ENCODE results near the gene DGAT2.

Gene DGAT2

GRCh38 chr11:75776546-75776945 is 8.0 kb downstream of the DGAT2 start:
- no peak overlapping the region for H3K4me3 ChIP-seq (replicated peaks; ENCODE audit: insufficient read depth, low read length)
- TF ChIP-seq POLR2AphosphoS5 (IDR thresholded peaks at IDR 0.05; ENCODE audit: low read depth) (no peak), SPI1 (IDR thresholded peaks at IDR 0.05; ENCODE audit: borderline replicate concordance, low read depth) (no peak), CTCF (IDR thresholded peaks at IDR 0.05; ENCODE audit: insufficient read depth, low read length) (no peak), REST (IDR thresholded peaks at IDR 0.05; ENCODE audit: insufficient replicate concordance, low read depth) (no peak), GABPA (IDR thresholded peaks at IDR 0.05; ENCODE audit: low read depth) (no peak)
- H3K27ac ChIP-seq (replicated peaks), result no peak overlapping the region
- no peaks in the 10 kb centered on the region for H3K27me3 ChIP-seq (ENCODE audit: insufficient read depth, poor library complexity, severe bottlenecking)
- DNase-seq (ENCODE audit: low read depth in 1 of 2, low spot score in 1 of 2), result no peak

- Histone ChIP-seq H3K4me3 (replicated peaks; ENCODE audit: insufficient read depth, low read length) (no peak overlapping the region), H3K27ac (replicated peaks) (peak overlapping the region; percentile 48), H3K27me3 (ENCODE audit: insufficient read depth, poor library complexity, severe bottlenecking) (no peaks in the 10 kb centered on the region)
- peak; percentile 67 to 74 for DNase-seq (ENCODE audit: low read depth in 1 of 2, low spot score in 1 of 2)
- TF ChIP-seq SPI1 (IDR thresholded peaks at IDR 0.05; ENCODE audit: borderline replicate concordance, low read depth) (peak; percentile 66), CTCF (IDR thresholded peaks at IDR 0.05; ENCODE audit: insufficient read depth, low read length) (no peak), POLR2AphosphoS5 (IDR thresholded peaks at IDR 0.05; ENCODE audit: low read depth) (no peak), REST (IDR thresholded peaks at IDR 0.05; ENCODE audit: insufficient replicate concordance, low read depth) (no peak), GABPA (IDR thresholded peaks at IDR 0.05; ENCODE audit: low read depth) (no peak)
Observed at GRCh38 chr11:75777461-75778110, 9.0 kb downstream of the DGAT2 start.

- DNase-seq (ENCODE audit: low read depth in 1 of 2, low spot score in 1 of 2), result no peak
- Histone ChIP-seq H3K4me3 (replicated peaks; ENCODE audit: insufficient read depth, low read length) (no peak overlapping the region), H3K27ac (replicated peaks) (no peak overlapping the region), H3K27me3 (ENCODE audit: insufficient read depth, poor library complexity, severe bottlenecking) (no peaks in the 10 kb centered on the region)
- TF ChIP-seq REST (IDR thresholded peaks at IDR 0.05; ENCODE audit: insufficient replicate concordance, low read depth) (no peak), POLR2AphosphoS5 (IDR thresholded peaks at IDR 0.05; ENCODE audit: low read depth) (no peak), CTCF (IDR thresholded peaks at IDR 0.05; ENCODE audit: insufficient read depth, low read length) (no peak), SPI1 (IDR thresholded peaks at IDR 0.05; ENCODE audit: borderline replicate concordance, low read depth) (no peak), GABPA (IDR thresholded peaks at IDR 0.05; ENCODE audit: low read depth) (no peak)
Observed at GRCh38 chr11:75778962-75779361, 10.4 kb downstream of the DGAT2 start.

All from HL-60 (cell line).